Measurements from ENCODE around the gene ZNF687.

The ZNF687 gene

GRCh38 chr1:151312411-151312810 is 30.3 kb downstream of the ZNF687 start:
- no peak for DNase-seq (ENCODE audit: low read depth)

- DNase-seq (ENCODE audit: low read depth): no peak
Observed at GRCh38 chr1:151312826-151313225, 30.7 kb downstream of the ZNF687 start.

DNA sequence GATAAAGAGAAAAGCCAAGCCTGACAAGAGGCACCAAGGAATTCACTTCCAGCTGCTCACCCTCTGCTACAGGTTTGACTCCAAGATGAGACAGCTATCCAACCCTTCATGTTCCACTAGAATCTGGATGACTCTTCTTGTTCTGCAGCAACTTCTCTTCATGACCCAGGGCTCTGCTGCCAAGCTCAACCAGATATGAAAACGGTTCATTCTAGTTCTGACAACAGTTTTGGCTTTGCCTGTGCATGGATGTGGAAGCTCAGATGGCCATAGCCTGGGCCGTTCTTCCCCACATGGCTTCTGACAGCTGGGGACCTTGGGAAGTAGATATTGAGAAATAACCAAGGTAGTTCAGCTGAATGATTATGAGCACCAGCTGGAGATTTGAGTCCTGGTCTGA is 31.4 kb downstream of the ZNF687 start:
- DNase-seq (ENCODE audit: low read depth): no peak

DNA sequence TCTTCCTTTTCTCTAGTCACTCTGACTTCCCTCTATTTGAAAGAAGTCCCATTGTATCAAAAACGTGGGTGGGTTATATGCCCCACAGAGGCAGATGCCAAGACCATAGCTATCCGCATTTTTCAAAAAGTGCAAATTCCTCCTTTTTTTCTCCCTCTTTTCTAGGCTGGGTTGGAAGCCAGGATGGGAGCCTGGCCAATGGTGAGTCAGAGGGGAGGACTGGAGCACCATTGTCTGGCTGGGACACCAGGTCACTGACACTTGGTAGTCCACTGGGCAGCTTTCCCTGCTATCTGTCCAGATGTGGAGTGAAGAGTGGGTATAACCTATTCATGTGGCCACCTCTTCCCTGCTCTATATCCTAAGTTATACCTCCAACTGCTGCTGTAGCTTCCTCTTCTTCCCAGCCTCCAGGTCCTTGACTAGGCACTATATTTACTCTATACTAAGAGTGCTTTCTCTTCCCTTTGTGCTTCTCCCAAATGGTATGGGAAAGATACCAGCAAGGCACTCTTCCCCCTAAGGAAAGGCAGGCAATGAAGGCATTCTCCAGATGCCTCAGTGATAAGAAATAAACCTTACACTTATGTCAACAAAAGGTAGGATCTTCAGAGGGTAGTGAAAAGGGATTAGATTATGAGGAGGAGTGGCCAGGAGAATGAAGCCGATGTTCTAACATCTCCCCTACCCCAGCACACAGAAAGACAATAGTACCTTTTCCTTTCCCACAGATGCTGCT is 32.2 kb downstream of the ZNF687 start:
- DNase-seq (ENCODE audit: low read depth): peak; percentile 60

GRCh38 chr1:151315565-151316235 is 33.6 kb downstream of the ZNF687 start:
- no peak for DNase-seq (ENCODE audit: low read depth)

DNA sequence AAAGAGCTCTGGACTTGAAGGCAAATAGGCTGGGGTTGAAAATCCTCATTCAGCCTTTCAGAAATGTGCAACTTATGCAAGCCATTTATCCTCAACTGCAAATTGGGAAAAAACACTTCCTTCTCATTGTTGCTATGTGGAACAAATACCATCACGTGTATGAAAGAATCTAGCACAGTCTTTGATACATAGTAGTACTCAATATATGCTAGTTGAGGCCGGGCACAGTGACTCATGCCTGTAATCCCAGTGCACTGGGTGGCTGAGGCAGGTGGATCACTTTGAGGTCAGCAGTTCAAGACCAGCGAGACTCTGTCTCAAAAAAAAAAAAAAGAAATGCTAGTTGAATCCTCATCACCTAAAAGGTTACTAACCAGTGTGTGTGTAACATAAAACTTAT is 36.9 kb downstream of the ZNF687 start:
- no peak for DNase-seq (ENCODE audit: low read depth)

DNA sequence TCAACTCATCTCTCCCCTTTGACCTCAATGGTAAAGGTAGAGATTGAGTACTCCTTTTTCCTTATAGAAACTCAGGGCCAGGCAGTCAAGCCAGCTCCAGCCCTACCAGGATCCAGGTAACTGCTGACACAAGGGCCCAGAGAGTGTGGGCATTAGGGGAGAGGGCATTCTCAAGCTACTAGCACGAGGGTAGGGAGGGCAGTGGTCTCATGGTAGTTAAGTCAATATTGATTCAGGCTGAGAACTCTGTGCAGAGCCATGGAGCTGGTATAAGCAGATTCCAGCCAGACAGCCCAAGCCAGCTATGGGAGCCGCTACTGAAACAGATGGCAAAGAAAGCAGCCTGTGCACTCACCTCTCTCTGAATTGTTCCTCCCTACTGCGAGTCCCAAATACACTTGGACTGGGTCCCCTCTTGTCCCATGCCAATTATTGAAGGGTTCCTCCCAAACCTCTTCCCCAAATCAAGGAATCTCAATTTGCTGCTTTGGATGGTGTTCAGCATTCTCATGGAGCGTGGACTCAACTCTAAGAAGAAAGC is 42.4 kb downstream of the ZNF687 start:
- no peak for DNase-seq (ENCODE audit: low read depth)

- no peak for DNase-seq (ENCODE audit: low read depth)
Observed at GRCh38 chr1:151325231-151325630, 43.1 kb downstream of the ZNF687 start.

DNA sequence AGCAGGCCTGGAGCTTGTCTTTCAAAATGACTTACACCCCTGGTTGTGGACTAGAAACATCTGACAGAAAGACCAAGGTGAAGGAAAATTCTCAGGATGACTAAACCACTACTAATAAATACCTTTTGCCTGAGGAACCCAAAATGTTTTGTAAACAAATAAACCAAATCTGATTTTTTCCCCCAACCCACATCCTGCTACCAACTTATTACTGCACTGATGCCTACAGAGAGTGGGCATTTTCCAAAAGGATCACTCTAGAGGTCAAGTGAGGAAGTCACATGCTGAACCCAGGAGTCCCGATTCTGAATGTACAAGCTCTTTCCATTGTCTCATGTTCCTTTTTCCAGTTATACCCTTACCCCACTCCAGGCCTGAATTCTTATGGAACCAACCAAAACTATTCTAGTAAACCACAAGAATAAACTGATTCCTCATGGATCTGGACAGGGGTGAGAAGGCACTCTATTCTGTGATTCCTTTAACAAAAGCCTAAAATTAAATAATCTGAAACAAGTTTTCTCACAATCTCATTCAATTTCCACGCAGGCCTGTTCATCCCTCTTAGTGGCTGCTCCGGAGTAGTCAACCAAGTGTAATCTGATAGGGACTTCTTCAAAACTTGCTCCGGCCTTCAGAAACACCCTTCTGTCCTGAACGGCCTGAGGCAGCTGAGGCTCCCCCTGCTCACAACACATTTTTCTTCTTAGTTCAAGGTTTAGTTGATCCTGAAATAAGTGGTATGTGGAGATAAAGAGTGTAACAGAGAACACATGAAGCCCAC is 43.7 kb downstream of the ZNF687 start:
- DNase-seq (ENCODE audit: low read depth): no peak

DNA sequence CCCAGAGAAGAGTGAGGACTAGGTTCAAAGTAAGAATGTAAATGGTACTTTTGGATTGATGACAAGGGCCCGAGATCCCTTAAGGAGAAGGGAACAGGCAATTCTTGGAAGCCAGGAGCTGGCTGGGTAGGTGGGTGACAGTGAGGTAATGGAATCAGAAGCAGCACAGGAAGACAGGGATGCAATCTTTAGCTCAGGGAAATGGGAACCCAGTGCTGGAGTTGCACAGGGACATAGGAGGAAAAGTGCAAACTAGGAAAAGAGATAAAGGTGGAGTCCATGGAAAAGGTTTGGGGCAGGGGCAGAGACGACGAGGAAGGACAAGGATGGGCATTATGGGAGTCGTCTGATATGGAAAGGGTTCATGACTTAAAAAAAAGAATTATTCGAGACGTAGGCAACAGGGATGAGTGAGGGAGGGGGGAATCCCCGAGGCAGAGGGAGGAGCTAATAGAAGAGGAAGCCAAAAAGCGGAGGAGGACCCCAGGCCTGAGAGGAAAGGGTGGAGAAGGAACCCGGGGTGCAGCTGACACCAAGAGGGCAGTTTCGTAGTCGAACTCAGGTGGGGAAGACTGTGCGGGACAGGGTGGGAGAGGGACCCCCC is 44.6 kb downstream of the ZNF687 start:
- no peak for DNase-seq (ENCODE audit: low read depth)

DNA sequence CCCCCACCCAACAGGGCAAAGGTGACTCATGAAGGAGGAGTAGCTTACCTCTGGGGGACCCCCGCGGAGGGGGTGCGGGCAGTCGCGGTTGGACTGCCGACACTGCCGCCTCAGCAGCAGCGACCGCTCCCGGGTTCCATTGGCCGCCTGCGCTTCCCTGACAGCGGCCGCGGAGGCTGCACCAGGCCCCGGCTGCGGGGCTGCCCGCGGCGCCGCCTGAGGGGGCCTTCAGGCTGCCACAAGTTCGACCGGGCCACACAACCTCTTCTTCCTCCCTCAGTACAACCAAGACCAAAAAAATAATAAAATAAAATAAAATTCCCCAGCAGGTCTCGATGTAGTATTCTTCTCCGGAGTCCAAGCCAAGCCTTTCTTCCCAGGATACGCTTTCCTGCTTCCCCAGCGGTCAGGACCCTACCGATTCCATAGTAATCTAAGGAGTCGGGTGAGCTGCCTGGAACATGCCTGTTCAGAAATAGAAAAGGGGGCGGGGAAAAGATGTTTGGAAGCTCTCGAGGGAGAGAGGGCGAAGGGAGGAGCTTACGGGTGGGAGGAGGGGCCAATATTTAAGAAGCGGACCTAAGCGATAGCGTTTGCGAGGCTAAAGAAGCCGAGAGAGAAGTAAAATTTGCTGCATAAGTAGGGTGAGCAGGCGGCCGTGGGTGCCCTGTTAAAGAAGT is 45.3 kb downstream of the ZNF687 start, which contains the start of gene PI4KB:
PI4KB (minus strand) TSS at position 194 of the 680 bp plus-strand sequence. CDS start 10,935 bp downstream, outside the sequence.
- DNase-seq (ENCODE audit: low read depth): peak; percentile 92

GRCh38 chr1:151327903-151328674 is 46.0 kb downstream of the ZNF687 start:
- DNase-seq (ENCODE audit: low read depth): no peak

- no peak for DNase-seq (ENCODE audit: low read depth)
Observed at GRCh38 chr1:151334822-151335221, 52.7 kb downstream of the ZNF687 start.

DNA sequence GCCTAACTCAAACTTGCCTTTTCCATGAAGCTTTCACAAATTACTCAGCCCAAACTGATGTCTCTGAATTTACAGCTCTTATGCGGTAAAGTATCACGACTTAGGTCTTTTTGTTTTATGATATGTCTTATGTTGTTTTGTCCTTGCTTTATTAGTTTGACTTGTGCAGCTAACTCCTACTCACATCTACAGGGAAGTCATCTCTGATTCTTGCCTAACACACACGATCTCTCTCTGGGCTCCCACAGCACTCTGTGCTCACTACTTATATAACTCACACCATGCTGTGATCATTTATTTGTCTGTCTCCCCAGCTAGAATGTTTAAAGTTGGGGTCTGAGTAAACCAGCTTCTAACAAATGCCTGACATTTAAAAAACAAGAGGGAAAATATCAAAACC is 54.5 kb downstream of the ZNF687 start:
- DNase-seq (ENCODE audit: low read depth): no peak

DNA sequence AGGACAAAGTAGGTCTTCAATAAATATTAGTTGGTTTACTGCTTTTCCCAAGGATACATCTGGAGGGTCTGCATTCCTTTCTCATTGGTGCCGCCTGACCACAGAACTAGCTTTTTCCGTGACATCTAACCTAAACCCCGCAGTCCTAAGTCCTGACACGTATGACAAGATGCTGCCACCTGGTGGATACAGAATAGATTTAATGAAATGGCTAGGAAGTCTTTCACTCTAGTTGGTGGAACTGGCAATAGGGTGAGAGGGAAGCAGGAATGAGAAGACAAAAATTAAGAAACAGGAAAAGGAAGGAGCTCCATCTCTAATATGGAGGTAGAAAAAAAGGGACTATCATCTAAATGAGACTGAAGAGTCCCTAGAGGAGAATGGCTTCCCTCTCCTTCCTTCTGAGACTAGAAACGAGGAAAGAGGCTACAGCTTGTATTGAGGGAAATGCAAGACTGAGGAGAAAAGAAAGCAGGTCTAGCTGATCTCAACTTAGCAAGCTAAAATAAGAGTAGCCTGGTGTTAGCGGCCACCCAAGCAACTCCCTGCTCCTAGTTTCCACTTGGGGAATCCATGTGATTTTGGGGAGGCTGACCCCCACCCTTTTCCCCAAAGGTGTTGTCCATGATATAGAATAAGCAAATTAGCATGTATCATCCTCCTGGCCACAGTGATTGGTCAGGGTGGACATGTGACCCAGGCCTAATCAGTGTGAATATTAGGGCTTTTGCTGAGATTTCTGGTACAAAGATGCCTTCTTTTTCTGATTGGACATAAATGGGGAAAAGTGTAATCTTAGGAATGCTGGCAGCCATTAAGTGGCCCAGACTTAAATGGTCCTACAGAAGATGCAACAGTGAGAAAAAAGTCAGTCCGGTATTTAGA is 59.0 kb downstream of the ZNF687 start:
- DNase-seq (ENCODE audit: low read depth): peak; percentile 44

All from GM04503 (cell line).